HG03135 (cell line): ENCODE measurements around the gene PPM1F.
"Not testable (repeated sequence)": the region's sequence is repeated elsewhere in the genome, so short reads cannot be mapped to it uniquely, and the experiment has no call there.

Experiments used
- ATAC-seq: cut with Tn5 transposase; IDR thresholded peaks from one replicate; pipeline ENCODE4 v1.9.1; 2021; ENCODE audit warnings: mild to moderate bottlenecking, moderate library complexity; ENCODE audit not compliant: unreplicated experiment

The PPM1F gene

DNA sequence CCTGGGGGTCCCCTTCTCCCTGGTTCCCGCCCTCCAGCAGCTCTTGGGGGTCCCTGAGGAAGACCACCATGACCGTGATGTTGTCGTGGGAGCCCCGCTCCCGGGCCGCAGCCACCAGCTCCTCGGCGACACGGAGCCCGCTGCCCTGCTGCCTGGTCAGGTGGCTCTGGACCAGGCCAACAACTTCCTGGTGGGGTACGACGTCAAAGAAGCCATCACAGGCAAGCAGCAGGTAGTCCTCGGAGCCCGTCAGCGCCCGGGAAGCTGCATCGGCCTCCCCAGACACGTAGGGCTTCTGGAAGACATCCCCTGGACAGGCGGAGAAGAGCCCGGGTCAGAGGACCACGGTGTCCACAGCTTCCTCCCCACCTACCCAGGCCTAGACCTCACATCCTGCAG, 29.5 kb downstream of the PPM1F start:
- ATAC-seq, result no peak

DNA sequence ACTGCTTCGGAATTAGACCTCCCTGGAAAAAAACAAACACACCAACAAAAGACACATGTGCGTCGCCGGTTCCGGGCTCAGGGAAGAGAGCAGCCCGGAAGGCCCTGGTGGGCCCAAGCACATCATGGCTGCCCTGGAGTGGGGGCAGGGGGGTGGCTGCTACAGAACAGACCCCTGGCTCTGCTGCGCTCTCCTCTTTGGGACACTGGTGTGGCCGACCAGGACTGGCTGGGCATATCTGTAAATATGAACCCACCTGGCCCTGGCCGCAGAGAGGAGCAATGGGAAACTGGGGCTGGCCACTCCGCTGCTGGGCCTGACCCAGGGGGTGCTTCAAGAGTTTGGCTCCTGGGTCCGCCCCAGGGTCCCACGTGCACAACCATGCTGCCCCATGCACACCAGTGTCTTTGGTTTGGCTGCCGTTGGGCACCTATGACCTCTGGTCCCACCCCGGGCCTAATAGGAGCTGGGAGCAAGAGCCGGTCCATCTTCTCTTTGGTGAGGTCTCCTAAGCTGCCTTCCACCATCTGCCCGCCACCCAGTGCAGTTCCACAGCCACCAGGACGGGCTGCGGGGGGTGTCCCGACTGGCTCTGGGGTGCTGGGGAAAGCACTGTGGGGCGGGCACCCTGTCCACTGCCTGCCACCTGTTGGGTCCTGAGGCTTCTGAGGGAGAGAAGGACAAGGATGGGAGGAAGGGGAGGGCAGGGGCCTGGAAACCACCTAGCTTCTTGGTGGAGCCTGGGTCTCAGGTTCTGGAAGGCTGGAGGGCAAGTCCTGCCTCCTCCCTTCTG, 30.1 kb downstream of the PPM1F start:
- ATAC-seq, result no peak

DNA sequence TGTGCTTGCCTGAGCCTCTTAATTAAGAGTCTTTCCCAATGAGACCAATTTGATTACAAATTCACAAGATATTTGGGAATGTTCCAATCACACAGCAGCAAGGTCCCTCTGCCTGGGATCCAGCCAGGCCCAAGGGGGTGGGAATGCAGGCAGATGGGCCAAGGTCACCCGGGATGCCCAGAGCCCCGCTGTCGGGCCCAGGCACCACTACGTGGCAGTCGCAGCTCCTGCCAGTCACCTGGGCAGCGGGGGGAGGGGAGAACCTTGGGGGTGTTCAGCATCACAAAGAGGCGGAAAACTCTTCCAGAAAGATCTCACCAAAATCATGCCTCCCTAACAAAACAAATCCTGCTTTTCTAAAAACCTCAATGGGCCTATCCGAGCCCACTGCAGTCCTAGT, 30.9 kb downstream of the PPM1F start:
- no peak for ATAC-seq

DNA sequence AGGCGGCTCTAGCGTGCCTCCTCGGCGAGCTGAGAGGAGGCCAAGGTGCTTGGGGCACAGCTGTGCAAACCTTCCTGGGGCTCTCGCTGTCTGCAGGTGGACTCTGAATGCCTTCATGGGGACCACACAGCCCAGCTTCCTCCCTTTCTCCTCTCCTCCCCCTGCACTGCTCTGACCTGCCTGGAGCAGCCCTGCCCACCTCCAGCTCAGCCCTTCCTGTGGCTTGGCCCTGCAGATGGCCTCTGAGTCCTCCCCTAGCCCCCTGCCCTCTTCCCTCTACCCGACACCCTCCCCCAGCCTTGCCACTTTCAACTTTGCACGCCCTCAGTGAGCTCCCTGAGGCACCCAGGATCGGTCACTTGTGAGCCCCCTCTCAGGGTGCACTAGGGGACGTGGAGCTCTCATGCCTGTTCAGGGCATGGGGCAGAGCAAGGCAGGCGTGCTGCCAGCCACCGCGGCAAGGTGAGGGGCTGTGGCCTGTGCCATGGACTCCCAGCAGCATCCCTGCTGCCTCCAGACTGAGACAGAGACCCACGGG, 31.4 kb downstream of the PPM1F start:
- ATAC-seq, result no peak

DNA sequence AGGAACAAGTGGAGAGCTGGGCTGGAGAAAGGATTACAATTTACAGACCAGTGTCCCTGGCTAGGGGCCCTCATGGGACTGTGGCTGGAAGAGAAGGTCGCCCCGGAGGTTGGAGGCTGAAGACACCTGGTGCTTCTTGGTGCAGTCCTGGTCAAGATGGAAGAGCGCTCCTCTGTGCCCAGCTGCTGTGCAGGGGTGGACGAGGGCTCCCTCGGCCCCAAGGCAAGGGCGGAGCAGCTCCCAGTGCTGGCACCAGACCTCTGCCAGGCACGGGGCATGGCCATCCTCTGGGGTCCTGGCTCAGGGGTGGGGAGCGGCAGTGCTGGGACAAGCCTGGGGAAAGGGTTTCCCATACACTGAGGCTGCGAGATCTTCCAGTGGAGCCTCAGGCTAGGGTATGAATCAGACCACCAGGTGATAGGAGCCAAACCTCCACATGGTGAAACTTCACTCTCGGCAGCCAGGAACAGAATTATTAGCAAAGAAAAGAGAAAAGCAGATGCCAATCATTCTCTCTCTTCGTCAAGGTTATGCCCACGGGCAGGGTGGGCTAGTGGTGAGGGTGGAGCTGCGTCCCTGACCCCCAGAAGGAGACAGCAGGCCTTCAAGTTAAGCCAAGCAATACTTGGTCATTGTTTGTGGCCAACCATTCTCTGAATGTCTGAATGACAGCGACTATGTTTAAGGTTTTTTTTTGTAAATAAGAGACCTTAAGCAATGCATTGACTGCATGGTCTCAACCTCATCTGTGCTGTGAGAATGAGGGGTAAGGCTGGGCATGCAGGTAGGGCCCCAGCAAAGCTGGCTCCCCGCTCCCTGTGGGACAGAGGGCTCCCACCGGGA, 32.1 kb downstream of the PPM1F start:
- no peak for ATAC-seq

DNA sequence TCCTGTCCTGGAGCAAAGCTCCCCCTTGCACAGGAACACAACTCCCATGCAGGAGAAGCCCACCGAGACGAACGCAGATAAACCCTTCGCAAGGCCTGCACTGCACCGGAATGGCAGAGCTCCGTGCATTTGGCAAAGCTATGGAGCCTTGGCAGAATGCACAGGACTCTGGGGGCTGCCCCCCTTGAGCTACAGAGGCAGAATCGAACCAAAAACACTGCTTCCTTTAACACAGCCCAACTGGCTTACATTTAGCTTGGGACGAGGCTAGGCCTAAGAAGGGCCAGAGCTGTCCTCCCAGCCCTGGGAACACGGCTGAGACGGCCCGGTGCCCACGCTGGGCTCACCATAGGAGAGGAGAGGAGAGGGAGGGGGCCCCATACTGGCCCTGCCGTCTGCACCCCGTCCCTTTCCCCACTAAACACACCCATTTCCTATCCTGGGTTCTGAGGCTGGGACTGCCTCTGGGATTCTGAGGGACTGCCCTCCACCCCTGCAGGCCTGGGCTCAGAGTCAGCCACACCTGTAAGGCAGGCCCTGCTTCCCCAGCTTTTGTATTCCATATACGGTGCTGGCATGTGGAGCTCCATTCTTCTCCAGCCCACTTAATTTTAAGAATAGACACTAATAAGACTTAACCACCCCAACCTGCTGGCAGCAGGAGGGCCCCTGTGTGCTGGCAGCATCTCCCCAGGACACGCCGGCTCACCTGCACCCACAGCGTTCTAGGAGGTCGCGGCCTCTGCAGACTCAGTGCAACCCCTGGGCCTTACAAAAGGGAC, 32.9 kb downstream of the PPM1F start:
- ATAC-seq, result no peak

DNA sequence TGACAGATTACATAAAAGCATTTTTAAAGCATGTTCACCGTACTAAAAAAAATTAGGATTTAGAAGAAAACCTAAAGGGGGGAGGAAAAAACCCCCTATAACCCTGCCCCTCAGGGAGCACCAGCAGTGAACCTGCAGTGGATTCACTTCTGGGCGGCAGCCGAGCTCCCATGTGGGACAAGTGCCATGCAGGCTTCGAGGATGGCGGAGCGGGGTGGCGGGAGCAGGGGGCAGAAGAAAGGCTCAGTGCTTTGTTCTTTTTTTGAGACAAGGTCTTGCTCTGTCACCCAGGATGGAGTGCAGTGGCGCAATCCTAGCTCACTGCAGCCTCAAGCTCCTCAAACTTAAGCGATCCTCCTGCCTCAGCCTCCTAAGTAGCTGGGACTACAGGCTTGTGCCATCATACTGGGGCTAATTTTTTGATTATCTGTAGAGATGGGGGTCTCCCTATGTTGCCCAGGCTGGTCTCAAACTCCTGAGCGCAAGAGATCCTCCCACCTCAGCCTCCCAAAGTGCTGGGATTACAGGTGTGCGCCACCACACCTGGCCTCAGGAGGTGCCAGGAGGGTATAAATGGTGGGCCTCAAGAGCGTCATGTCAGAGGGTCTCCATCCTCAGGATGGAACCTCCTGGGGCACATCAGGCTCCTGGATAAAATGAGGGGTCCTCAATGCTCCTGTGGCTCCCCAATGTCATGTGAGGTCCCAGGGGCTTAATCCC, 34.0 kb downstream of the PPM1F start:
- ATAC-seq, result no peak

DNA sequence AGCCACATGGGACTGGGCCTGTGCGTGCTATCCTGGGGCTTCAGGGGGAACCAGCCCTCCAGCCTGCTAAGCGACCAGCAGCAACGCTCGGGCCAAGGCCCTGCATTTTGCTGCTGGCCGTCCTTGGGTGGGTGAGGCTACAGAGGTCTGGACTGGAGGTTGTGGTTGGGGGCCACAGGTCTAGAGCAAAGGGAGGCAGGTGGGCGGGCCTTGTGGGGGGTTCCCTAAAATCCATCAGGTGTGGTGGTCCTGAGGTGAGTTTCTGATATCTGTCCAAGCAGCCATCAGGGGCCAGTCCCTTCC, 34.7 kb downstream of the PPM1F start:
- ATAC-seq, result no peak

DNA sequence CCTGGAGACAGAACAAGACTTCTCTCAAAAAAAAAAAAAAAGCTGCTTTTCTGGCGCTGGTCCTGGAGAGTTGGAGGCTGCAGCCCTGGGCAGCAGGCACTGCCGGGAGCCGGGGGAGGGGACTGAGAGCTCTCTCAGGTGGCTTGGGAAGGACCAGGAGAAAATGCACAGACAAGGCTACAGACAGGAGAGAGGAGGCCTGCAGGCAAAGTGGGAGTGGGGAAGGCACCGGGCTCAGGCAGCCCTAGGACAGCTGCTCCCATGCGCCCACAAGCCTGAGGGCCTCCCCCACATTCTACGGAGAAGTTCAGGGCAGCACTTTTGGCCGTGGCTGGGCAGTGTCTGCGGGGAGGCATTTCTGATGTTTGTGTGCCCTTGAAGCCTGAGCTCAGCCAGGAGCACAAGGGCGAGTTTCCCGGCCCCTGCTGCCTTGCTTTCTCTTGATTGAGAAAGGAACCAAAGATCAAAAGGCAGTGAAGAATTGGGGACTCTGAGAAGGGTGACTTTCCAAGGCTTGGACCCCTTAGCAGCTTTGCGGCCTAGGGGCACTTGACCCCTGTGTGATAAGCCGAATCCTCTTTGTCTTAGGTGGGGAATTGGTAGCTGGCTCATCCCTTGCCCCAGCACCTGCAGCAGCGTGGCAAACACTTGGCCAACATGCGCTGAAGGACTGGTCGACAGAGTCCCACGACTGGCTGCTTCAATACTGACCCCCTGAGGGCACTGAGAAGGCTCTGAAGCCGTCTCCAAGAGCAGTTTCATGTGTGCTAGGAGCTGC, 35.3 kb downstream of the PPM1F start:
- no peak for ATAC-seq

DNA sequence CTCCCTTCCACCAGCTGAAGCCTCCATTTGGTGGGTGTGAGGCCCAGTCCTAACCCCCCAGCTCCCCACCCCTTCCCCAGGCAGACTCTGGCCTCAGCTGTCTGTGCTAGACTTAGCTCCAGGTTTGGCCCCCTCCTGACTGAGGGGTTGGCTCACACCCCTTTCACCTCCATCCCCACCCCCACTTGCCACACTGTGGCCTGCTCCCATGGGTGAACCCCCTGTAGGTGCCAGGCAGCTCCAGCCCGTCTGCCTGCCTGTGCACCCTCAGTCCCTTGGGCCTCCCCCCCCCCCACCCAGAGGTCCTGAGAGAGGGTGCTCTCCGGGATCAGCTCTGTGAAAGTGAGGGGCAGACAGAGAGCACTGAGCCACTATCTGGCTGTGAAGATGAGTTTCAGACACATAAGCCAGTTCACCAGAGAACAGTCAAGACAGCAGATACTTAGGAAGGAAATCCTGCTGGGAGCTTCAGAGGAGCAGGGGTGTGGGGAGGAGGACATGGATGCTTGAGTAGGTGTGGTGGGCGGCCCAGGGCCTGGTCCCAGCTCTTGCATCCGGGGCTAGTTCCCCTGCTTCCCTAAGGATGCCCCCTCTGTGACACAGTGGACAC, 36.2 kb downstream of the PPM1F start:
- ATAC-seq, result no peak

DNA sequence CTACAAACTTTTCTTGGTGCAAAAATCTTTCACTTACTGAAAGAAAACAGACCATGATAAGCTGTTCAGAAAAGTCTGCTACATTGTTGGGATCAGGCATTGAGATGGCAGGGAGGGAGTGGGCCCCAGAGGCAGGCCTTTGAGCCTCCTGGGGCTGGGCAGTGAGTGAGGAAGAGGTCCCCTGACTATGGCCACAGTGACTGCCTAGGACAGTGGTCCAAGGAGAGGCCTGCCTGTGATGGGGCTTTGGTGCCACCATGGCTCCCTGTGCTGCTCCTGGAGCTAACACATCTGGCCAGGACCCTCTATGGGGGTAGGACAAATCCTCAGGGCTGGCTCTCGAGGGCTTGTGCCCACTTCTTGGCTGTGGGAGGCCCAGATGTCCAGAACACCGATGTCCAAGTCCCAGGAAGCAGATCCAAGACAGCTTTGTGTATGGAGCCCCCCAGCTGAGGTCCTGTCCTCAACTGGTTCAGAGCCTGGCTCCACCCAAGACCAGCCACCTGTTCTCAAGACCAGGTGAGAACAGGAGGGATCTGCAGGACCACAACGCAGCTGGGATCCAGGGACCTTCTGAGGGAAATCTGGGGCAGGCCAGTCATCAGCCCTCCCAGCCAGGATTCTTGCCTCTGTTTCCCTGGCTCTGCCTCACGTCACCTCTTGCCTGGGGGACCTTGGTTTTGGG, 36.9 kb downstream of the PPM1F start:
- ATAC-seq, result no peak

DNA sequence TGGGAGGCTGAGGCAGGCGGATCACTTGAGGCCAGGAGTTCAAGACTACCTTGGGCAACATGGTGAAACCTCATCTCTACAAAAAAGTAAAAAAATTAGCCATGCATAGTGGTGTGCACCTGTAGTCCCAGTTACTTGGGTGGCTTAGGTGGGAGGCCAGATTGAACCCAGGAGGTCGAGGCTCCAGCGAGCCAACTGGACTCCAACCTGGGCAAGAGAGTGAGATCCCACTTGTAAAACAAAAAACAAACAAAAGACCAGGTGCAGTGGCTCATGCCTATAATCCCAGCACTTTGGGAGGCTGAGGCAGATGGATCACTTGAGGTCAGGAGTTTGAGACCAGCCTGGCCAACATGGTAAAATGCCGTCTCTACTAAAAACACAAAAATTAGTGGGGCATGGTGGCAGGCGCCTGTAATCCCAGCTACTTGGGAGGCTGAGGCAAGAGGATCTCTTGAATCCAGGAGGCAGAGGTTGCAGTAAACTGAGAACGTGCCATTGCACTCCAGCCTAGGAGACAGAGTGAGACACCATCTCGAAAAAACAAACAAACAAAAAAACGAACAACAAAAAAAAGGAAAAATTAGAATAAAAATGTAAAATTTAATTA, 38.5 kb downstream of the PPM1F start:
- ATAC-seq, result not testable (repeated sequence)

DNA sequence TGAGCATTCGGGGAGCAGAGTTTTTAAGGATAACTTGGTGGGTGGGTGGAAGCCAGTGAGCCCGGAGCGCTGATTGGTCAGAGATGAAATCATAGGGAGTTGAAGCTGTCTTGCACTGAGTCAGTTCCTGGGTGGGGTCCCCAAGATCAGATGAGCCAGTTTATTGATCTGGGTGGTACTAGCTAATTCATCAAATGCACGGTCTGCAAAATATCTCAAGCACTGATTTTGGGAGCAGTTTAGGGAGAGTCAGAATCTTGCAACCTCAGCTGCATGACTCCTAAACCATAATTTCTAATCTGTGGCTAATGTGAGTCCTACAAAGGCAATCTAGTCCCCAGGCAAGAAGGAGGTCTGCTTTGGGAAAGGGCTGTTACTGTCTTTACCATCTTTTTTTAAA, 42.3 kb downstream of the PPM1F start:
- ATAC-seq, result not testable (repeated sequence)

DNA sequence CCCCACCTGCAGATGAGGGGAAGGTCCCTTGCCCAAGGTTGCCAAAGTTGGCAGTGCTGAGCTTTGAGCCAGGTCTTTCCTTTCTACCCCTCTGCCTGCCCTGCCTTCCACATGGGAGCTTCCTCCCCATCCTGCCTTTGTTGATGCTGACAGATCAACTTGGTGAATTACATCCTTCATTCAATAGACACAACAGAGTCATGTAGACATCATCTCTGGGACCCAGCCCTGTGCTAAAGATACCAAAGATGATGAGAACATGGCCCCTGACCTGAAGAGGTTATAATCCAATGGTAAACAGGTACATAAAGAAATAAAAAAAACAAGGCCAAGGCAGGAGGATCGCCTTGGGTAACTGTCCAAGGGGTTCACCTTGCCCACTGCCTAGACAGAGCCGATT, 42.8 kb downstream of the PPM1F start:
- no peak for ATAC-seq

DNA sequence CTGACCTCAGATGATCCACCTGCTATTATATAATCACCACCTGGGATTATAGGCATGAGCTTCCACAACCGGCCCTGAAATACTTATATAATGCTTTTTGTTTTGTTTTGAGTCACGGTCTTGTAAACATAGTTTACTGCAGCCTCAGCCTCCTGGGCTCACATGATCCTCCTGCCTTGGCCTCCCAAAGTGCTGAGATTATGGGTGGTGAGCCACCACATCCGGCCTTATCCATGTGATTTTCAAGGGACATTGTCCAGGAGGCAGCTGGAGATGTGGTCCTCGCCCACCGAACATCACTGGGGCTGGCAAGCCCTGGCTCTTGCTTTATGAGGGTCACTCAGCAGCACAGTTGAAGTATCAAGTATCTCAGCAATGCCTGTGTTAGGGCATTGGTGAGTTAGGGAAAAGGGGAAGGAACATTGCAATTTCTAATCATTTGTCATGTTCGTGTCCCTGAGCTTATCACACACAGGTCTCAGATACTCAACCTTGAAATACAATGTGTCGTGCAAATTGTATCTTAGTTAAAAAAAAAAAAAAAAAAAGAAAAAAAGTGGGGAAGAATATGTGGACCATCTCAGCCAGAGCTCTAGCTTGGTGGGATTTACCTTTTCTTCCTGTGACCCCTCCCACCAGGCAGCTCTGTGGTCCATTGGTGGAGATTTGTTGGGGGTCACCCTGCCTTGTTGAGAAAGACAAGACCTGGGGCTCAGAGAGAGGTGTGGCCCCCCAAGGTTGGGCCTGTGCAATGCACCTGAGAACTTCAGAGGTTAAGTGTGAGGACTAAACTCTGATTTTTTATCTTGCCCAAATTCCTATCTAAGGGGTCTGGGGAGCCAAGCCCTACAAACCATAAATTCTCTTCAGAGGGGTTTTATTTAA, 44.8 kb downstream of the PPM1F start:
- no peak for ATAC-seq

DNA sequence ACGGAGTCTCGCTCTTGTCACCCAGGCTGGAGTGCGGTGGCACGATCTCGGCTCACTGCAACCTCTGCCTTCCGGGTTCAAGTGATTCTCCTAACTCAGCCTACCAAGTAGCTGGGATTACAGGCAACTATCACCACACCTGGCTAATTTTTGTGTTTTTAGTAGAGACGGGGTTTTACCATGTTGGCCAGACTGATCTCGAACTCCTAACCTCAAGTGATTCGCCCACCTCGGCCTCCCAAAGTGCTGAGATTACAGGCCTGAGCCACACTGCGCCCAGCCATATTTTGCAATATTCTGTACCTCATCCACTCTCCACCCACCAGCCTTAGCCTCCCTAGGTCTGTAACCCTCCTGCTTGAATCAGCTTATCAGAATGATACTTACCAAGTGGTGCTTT, 47.4 kb downstream of the PPM1F start:
- not testable (repeated sequence) for ATAC-seq

DNA sequence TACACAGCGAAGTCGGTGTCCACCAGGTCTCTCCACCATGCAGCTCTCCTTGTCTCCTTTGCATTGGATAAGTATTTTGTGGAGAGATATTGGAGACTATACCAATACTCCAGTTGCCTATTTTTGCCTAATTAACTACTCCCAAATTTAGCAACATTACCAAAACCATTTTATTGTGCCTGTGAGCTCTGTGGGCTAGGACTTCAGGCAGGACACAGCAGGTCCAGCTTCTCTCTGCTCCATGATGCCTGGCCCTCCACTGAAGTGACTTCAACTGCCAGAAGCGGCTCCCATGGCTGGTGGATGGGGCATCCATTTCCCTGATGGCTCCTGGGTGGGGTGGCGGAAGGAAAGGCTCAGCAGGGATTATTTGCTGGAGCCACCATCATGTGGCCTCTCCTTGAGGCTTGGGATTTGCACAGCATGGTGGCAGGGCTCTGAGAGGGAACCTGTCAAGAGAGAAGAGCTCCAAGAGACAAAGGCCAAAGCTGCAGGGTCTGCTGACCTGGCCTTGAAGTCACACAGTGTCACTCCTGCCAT, 48.3 kb downstream of the PPM1F start:
- no peak for ATAC-seq
